HCT116 (cell line): ENCODE data around the gene CLPTM1L. TPM values are rescaled to one million over a fixed set of nuclear protein-coding genes. Genes with fewer than 3 reads are reported as not detected.

Experiments
- ATAC-seq: fragments of 200-7000 bp; cut with Tn5 transposase; 2 replicates; pipeline ENCODE4 v1.9.1; 2020; ENCODE audit warnings: mild to moderate bottlenecking, moderate library complexity
- BruUV-seq: library from RNA; stranded (reverse); fragments of 400-500 nt; replicated peaks from 2 replicates; lab custom pipeline; 2021; lab: Mats Ljungman, UMichigan
- CTCF ChIA-PET: fragments of 300-600 bp; sonication (Branson Sonifier 250); formaldehyde crosslinking; loops from one replicate; lab custom pipeline; 2021; ENCODE audit warnings: antibody characterized with exemption; lab: Charles Lee
- POLR2A ChIA-PET: fragments of 300-600, 350-600 bp; sonication (Branson Sonifier 250); formaldehyde crosslinking; loops from one replicate; lab custom pipeline; 2021; ENCODE audit warnings: antibody characterized with exemption; lab: Charles Lee
- RAD21 ChIA-PET, 2 experiments: fragments of 300-600 bp; sonication (Branson Sonifier 250); formaldehyde crosslinking; loops; one replicate each; lab custom pipeline; 2023; ENCODE audit warnings: low total read pairs in 2 of 2; ENCODE audit not compliant: uncharacterized antibody in 2 of 2, unreplicated experiment in 2 of 2, low non-redundant PET in 1 of 2; lab: Charles Lee
- DNase-seq: peaks from one replicate; pipeline ENCODE4 v3.0.0-alpha.2; 2010; ENCODE audit warnings: low read depth, low spot score
- H2AFZ ChIP-seq: fragments of 200-600 bp; shearing (Covaris generic), sonication (generic); 2 replicates; pipeline ENCODE4 v1.6.1; 2017; ENCODE audit warnings: low read depth, mixed run types, mixed read lengths, antibody characterized with exemption, low read length; ENCODE audit not compliant: poor library complexity, severe bottlenecking
- H3K27ac ChIP-seq: 2 replicates; pipeline ENCODE4 v1.5.1; 2012; ENCODE audit warnings: low read depth, low read length
- H3K27me3 ChIP-seq: fragments of 200-600 bp; sonication (generic); 2 replicates; pipeline ENCODE4 v1.6.1; 2016; ENCODE audit warnings: mixed run types, low read length, mixed read lengths; ENCODE audit not compliant: insufficient read depth
- H3K36me3 ChIP-seq, 2 experiments: fragments of 200-500 bp in 1 of 2; fragments of 200-600 bp in 1 of 2; sonication (Bioruptor generic) in 1 of 2; sonication (generic) in 1 of 2; 2 replicates each; pipeline versions ENCODE4 v1.5.1 to v1.6.1; 2014 to 2016; ENCODE audit warnings: low read length in 2 of 2, inconsistent platforms in 1 of 2, mixed read lengths in 1 of 2, mixed run types in 1 of 2; ENCODE audit not compliant: insufficient read depth in 2 of 2, control insufficient read depth in 1 of 2
- H3K4me1 ChIP-seq, 2 experiments: fragments of 200-600 bp in 1 of 2; sonication (generic) in 1 of 2; 2 replicates each; pipeline versions ENCODE4 v1.5.1 to v1.6.1; 2012 to 2017; ENCODE audit warnings: low read length in 2 of 2, inconsistent platforms in 1 of 2, mild to moderate bottlenecking in 1 of 2, mixed read lengths in 1 of 2, mixed run types in 1 of 2, moderate library complexity in 1 of 2; ENCODE audit not compliant: insufficient read depth in 2 of 2, control insufficient read depth in 1 of 2
- H3K4me2 ChIP-seq: fragments of 200-600 bp; sonication (generic); 2 replicates; pipeline ENCODE4 v1.6.1; 2017; ENCODE audit warnings: mixed run types, low read length, mixed read lengths
- H3K4me3 ChIP-seq, 2 experiments: fragments of 200-600 bp in 1 of 2; sonication (generic) in 1 of 2; replicated peaks in 1 of 2; 2 replicates each; pipeline ENCODE4 v1.5.1; 2011 to 2016; ENCODE audit warnings: low read length in 2 of 2, control low read depth in 1 of 2, low read depth in 1 of 2, mild to moderate bottlenecking in 1 of 2, mixed read lengths in 1 of 2, mixed run types in 1 of 2
- H3K79me2 ChIP-seq: fragments of 200-600 bp; sonication (generic); 2 replicates; pipeline ENCODE4 v1.6.1; 2017; ENCODE audit warnings: mild to moderate bottlenecking, mixed run types, low read length, moderate library complexity, mixed read lengths; ENCODE audit not compliant: insufficient read depth
- H3K9ac ChIP-seq: fragments of 200-600 bp; sonication (generic); 2 replicates; pipeline ENCODE4 v1.6.1; 2016; ENCODE audit warnings: low read length, mixed read lengths
- H3K9me2 ChIP-seq: fragments of 200-600 bp; sonication (generic), shearing (Covaris generic); 2 replicates; pipeline ENCODE4 v1.6.1; 2017; ENCODE audit warnings: mixed run types, mild to moderate bottlenecking, moderate library complexity; ENCODE audit not compliant: insufficient read depth
- H3K9me3 ChIP-seq, 2 experiments: fragments of 200-500 bp in 1 of 2; fragments of 200-600 bp in 1 of 2; sonication (Bioruptor generic) in 1 of 2; sonication (generic) in 1 of 2; 2 replicates each; pipeline ENCODE4 v1.6.1; 2014 to 2017; ENCODE audit warnings: low read length in 2 of 2, mixed read lengths in 2 of 2, inconsistent platforms in 1 of 2, low read depth in 1 of 2, mild to moderate bottlenecking in 1 of 2, mixed run types in 1 of 2, moderate library complexity in 1 of 2; ENCODE audit not compliant: control insufficient read depth in 1 of 2, insufficient read depth in 1 of 2
- H4K20me1 ChIP-seq: fragments of 200-600 bp; sonication (generic), shearing (Covaris generic); 2 replicates; pipeline ENCODE4 v1.6.1; 2017; ENCODE audit warnings: mixed run types, mild to moderate bottlenecking, moderate library complexity; ENCODE audit not compliant: insufficient read depth
- CEBPB ChIP-seq: IDR thresholded peaks from 2 replicates; pipeline ENCODE4 v1.6.1; 2012; ENCODE audit warnings: low read depth
- POLR2AphosphoS5 ChIP-seq: IDR thresholded peaks from 2 replicates; pipeline ENCODE4 v1.6.1; 2011; ENCODE audit warnings: mild to moderate bottlenecking, low read depth, low read length, moderate library complexity
- RAD21 ChIP-seq: IDR thresholded peaks from 2 replicates; pipeline ENCODE4 v1.6.1; 2012; ENCODE audit warnings: low read depth, mild to moderate bottlenecking
- intact Hi-C: fragments of 100-400 bp; cut with micrococcal nuclease; formaldehyde crosslinking; loops from 2 replicates; pipeline ENCODE4 v1.10.0; 2022
- total RNA-seq: library from RNA; stranded (reverse); gene quantifications from one replicate; pipeline ENCODE4 v1.2.1, GENCODE V29; 2021; ENCODE audit not compliant: unreplicated experiment
- TF ChIP-seq, protein P1 (sequence below), 3 experiments: fragments of 200-600 bp in 1 of 3; sonication (generic) in 1 of 3; IDR thresholded peaks in 2 of 3; conservative IDR thresholded peaks in 1 of 3; 2 replicates each; pipeline ENCODE4 v1.5.1; 2012 to 2017; ENCODE audit warnings: low read depth in 2 of 3, low read length in 2 of 3, antibody characterized with exemption in 1 of 3, borderline replicate concordance in 1 of 3, control low read depth in 1 of 3, mild to moderate bottlenecking in 1 of 3, mixed read lengths in 1 of 3, mixed run types in 1 of 3, moderate library complexity in 1 of 3; ENCODE audit not compliant: insufficient read depth in 1 of 3
- TF ChIP-seq, protein P2 (sequence below): IDR thresholded peaks from 2 replicates; pipeline ENCODE4 v1.6.1; 2011; ENCODE audit warnings: mild to moderate bottlenecking, low read length, moderate library complexity; ENCODE audit not compliant: insufficient replicate concordance; ENCODE audit errors: extremely low read depth

CLPTM1L gene
- total RNA-seq, 1 experiment from 2014 or later: 98.4 TPM

DNA sequence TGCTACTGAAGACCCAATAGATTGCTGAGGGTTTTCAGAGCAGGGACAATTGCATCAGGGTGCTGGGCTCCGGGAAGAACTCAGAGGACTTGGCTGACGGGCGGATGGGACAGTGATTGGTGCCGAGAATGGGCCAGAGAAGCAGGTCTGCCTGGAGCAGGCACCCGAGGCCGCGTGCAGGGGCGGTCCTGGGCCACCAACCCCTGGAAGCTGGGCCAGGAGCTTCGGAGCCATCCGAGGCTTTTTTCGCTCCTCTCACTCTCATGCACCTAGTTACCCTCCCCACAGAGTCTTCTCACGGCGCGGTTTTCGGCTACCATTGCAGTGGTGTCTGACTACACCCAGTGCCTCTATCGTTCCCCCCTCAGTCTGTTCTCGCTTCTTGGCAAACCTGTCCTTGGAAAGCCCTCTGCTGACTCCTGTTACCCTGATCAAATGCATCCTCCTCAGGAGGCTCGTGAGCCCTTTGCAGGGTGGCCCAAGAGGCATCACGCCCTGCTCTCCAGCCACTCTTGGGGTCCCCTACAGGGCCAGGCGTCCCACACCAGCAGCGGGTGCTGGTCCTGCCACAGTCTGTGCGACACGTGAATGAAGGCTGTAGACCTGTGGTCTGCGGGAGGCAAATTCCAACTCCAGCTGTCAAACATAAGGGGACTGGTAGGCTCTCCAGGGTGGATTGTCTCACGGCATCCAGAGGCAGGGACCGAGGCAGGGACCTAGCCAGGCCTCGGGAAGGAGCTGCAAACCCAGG, 1.2 kb upstream of the CLPTM1L start:
- CTCF ChIA-PET: no interaction called here
- Histone ChIP-seq H3K79me2 (peaks cover 46% of the 10 kb centered on the region), H3K36me3 (peaks cover 15 to 20% of the 10 kb centered on the region in 2 experiments), H4K20me1 (no peaks in the 10 kb centered on the region), H3K4me3 (peak overlapping the region; percentile 75 to 88), H2AFZ (no peak overlapping the region), H3K27me3 (peaks cover 4% of the 10 kb centered on the region; the same call in 1 of the 2 replicates)
- no TSS peak for BruUV-seq
- TF ChIP-seq, protein P1, sequence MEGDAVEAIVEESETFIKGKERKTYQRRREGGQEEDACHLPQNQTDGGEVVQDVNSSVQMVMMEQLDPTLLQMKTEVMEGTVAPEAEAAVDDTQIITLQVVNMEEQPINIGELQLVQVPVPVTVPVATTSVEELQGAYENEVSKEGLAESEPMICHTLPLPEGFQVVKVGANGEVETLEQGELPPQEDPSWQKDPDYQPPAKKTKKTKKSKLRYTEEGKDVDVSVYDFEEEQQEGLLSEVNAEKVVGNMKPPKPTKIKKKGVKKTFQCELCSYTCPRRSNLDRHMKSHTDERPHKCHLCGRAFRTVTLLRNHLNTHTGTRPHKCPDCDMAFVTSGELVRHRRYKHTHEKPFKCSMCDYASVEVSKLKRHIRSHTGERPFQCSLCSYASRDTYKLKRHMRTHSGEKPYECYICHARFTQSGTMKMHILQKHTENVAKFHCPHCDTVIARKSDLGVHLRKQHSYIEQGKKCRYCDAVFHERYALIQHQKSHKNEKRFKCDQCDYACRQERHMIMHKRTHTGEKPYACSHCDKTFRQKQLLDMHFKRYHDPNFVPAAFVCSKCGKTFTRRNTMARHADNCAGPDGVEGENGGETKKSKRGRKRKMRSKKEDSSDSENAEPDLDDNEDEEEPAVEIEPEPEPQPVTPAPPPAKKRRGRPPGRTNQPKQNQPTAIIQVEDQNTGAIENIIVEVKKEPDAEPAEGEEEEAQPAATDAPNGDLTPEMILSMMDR (IDR thresholded peaks at IDR 0.05 in 2 of 3, conservative IDR thresholded peaks at IDR 0.05 in 1 of 3; ENCODE audit: borderline replicate concordance in 1 of 3, insufficient read depth in 1 of 3, low read depth in 2 of 3, low read length in 2 of 3): no peak
- TF ChIP-seq CEBPB (no peak), RAD21 (no peak), POLR2AphosphoS5 (no peak)
- TF ChIP-seq, protein P2, sequence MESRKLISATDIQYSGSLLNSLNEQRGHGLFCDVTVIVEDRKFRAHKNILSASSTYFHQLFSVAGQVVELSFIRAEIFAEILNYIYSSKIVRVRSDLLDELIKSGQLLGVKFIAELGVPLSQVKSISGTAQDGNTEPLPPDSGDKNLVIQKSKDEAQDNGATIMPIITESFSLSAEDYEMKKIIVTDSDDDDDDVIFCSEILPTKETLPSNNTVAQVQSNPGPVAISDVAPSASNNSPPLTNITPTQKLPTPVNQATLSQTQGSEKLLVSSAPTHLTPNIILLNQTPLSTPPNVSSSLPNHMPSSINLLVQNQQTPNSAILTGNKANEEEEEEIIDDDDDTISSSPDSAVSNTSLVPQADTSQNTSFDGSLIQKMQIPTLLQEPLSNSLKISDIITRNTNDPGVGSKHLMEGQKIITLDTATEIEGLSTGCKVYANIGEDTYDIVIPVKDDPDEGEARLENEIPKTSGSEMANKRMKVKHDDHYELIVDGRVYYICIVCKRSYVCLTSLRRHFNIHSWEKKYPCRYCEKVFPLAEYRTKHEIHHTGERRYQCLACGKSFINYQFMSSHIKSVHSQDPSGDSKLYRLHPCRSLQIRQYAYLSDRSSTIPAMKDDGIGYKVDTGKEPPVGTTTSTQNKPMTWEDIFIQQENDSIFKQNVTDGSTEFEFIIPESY: no peak
- TF ChIP-seq, all 23 proteins: peak for 0
- intact Hi-C loops: loop anchor here (10.0 kb wide), 1 partner anchor 249 kb away; no protein-coding TSS in a partner anchor
- DNase-seq (no peak), ATAC-seq (no peak)
- Histone ChIP-seq H3K9ac (peak overlapping the region; percentile 82), H3K4me2 (peak overlapping the region; percentile 100), H3K4me1 (peaks cover 13 to 22% of the 10 kb centered on the region in 2 experiments; a peak in 3 of 4 replicates), H3K9me3 (no peaks in the 10 kb centered on the region), H3K27ac (peak overlapping the region; percentile 65; the same call in 1 of the 2 replicates), H3K9me2 (no peaks in the 10 kb centered on the region)
- POLR2A ChIA-PET: no interaction called here
- RAD21 ChIA-PET: no interaction called here
